Right lobe of liver (tissue), 6 donors: Measurements from ENCODE around the gene EPB41L4A. TPM values are rescaled to one million over a fixed set of nuclear protein-coding genes. Genes with fewer than 3 reads are reported as not detected.
A peak's percentile ranks its signal among the peaks of the same experiment; 100 is the strongest.

ENCODE experiments used
- ATAC-seq, 4 donors: fragments of 200-7000 bp; cut with Tn5 transposase; one replicate each; pipeline ENCODE4 v1.9.1; 2020; ENCODE audit warnings: mild to moderate bottlenecking in 4 of 4, moderate library complexity in 4 of 4
- DNase-seq, 3 donors: peaks; one replicate each; pipeline ENCODE4 v3.0.0-alpha.2; 2020
- H3K27ac ChIP-seq, 3 donors: fragments of 200-600 bp; one replicate each; pipeline ENCODE4 v1.8.0; 2022
- H3K27me3 ChIP-seq, 2 donors: fragments of 200-600 bp; one replicate each; pipeline ENCODE4 v1.8.0; 2022
- H3K36me3 ChIP-seq, 4 donors: fragments of 200-600 bp; sonication (generic) in 1 of 4; one replicate each; pipeline versions ENCODE4 v1.5.1 to v1.8.0; 2017 to 2022; ENCODE audit warnings: control low read depth in 1 of 4
- H3K4me1 ChIP-seq, 4 donors: fragments of 200-600 bp; sonication (generic) in 1 of 4; one replicate each; pipeline versions ENCODE4 v1.5.1 to v1.8.0; 2017 to 2022; ENCODE audit warnings: control low read depth in 1 of 4
- H3K4me3 ChIP-seq, 3 donors: fragments of 200-600 bp; one replicate each; pipeline ENCODE4 v1.8.0; 2022
- H3K9me3 ChIP-seq, 4 donors: fragments of 200-600 bp; sonication (generic) in 1 of 4; one replicate each; pipeline versions ENCODE4 v1.5.1 to v1.8.0; 2017 to 2022; ENCODE audit warnings: control low read depth in 1 of 4
- CTCF ChIP-seq, 4 donors: fragments of 200-600 bp in 3 of 4; fragments of 450-650 bp in 1 of 4; IDR thresholded peaks; one replicate each; pipeline versions ENCODE4 v1.5.1 to v1.8.0; 2016 to 2022; ENCODE audit warnings: antibody characterized with exemption in 4 of 4, mild to moderate bottlenecking in 2 of 4
- POLR2A ChIP-seq: fragments of 450-650 bp; IDR thresholded peaks from one replicate; pipeline ENCODE4 v1.6.1; 2017; ENCODE audit warnings: antibody characterized with exemption, mild to moderate bottlenecking
- whole genome bisulfite sequencing: methylation state at CpG from one replicate; pipeline ENCODE4 v1.1.6; 2018; ENCODE audit warnings: low coverage, low lambda C conversion rate; ENCODE audit not compliant: insufficient coverage; ENCODE audit errors: missing lambda C conversion rate; 5-methylcytosine and 5-hydroxymethylcytosine counted together
- intact Hi-C, 2 donors: fragments of 100-400 bp; cut with DNase I; formaldehyde crosslinking; loops; one replicate each; pipeline versions ENCODE4 v1.11.2 to v1.14.1; 2022
- total RNA-seq, 6 experiments: library from RNA; depleted of rRNA in 2 of 6; stranded (reverse); fragments of >200 nt in 2 of 6; fragmentation: NEBNext Ultra II Directional in 3 of 6; extraction: Animal tissue kit (Norgen Biotek cat#: 25700) in 3 of 6; gene quantifications; one replicate each; pipeline versions ENCODE4 v1.1.0 to v1.2.4, GENCODE V29; 2016 to 2023
- donor health status: DM: no; HTN: yes; CAD: no.
- donor health status: DM: no; HTN: no; CAD: no.
- donor health status: DM: no; HTN: no; CAD: no.
- donor health status: DM: no; HTN: yes; CAD: no.
- donor health status: DM: no; HTN: yes; CAD: no.

The EPB41L4A gene
- total RNA-seq, 6 experiments from 2014 or later, result 2.5 to 12.0 (median 4.2) TPM

- ATAC-seq, result peak; percentile 60 to 95 (median 67)
- no peak for TF ChIP-seq CTCF (IDR thresholded peaks at IDR 0.05)
- no peaks in the 10 kb centered on the region for H3K36me3 ChIP-seq
- H3K4me1 ChIP-seq, result no peaks in the 10 kb centered on the region
- H3K9me3 ChIP-seq, result no peaks in the 10 kb centered on the region
- H3K27me3 ChIP-seq, result no peaks in the 10 kb centered on the region
- intact Hi-C loops, result no loop called here
- H3K4me3 ChIP-seq, result no peak overlapping the region
- WGBS, result no CpG with 5 or more reads among the region's 8 CpGs
- no peak overlapping the region for H3K27ac ChIP-seq
- DNase-seq, result peak in 2 of 3 donors; percentile 52 to 59
Measured at GRCh38 chr5:112390327-112390726, 28.8 kb downstream of the EPB41L4A start.

GRCh38 chr5:112388739-112389138 lies 30.3 kb downstream of the EPB41L4A start:
- ATAC-seq (no peak), DNase-seq (no peak)
- intact Hi-C loops, result no loop called here
- Histone ChIP-seq H3K36me3 (no peaks in the 10 kb centered on the region), H3K4me1 (no peaks in the 10 kb centered on the region), H3K27me3 (no peaks in the 10 kb centered on the region), H3K9me3 (no peaks in the 10 kb centered on the region), H3K27ac (no peak overlapping the region), H3K4me3 (no peak overlapping the region)
- TF ChIP-seq CTCF (IDR thresholded peaks at IDR 0.05) (no peak), POLR2A (no peak)
- 79% methylated on average over 3 of the region's 3 CpGs for WGBS

GRCh38 chr5:112388074-112388473 lies 31.0 kb downstream of the EPB41L4A start:
- DNase-seq (no peak), ATAC-seq (no peak)
- H3K27me3 ChIP-seq, result no peaks in the 10 kb centered on the region
- H3K27ac ChIP-seq, result no peak overlapping the region
- no peak overlapping the region for H3K4me3 ChIP-seq
- intact Hi-C loops, result no loop called here
- H3K4me1 ChIP-seq, result no peaks in the 10 kb centered on the region
- no peak for TF ChIP-seq CTCF (IDR thresholded peaks at IDR 0.05)
- no peak for TF ChIP-seq POLR2A
- H3K36me3 ChIP-seq, result no peaks in the 10 kb centered on the region
- H3K9me3 ChIP-seq, result no peaks in the 10 kb centered on the region
- WGBS, result 53% methylated on average over 3 of the region's 4 CpGs

- intact Hi-C loops, result no loop called here
- no peaks in the 10 kb centered on the region for H3K9me3 ChIP-seq
- ATAC-seq, result no peak
Measured at GRCh38 chr5:112386766-112387165, 32.3 kb downstream of the EPB41L4A start.

More at GRCh38 chr5:112386766-112387165, 32.3 kb downstream of the EPB41L4A start:
- WGBS, result 69% methylated on average over 5 of the region's 5 CpGs
- no peak overlapping the region for H3K27ac ChIP-seq
- TF ChIP-seq CTCF (IDR thresholded peaks at IDR 0.05) (no peak), POLR2A (no peak)
- DNase-seq, result no peak
- no peak overlapping the region for H3K4me3 ChIP-seq
- no peaks in the 10 kb centered on the region for H3K27me3 ChIP-seq
- no peaks in the 10 kb centered on the region for H3K4me1 ChIP-seq
- H3K36me3 ChIP-seq, result no peaks in the 10 kb centered on the region
